ENCODE data around the gene PIAS3. TPM values are rescaled to one million over a fixed set of nuclear protein-coding genes. Genes with fewer than 3 reads are reported as not detected.

PIAS3 gene
- total and polyA plus RNA-seq, 4 donors = 1.7 to 6.3 (median 4.0) TPM

- no peak for TF ChIP-seq REST (IDR thresholded peaks at IDR 0.05)
- no peak for TF ChIP-seq HNF4A (conservative IDR thresholded peaks at IDR 0.05)
- no peak for TF ChIP-seq JUND (IDR thresholded peaks at IDR 0.05)
- TF ChIP-seq ZBTB33 (IDR thresholded peaks at IDR 0.05) = no peak
Measured at GRCh38 chr1:145855426-145855948, 3.4 kb downstream of the PIAS3 start (continued).

GRCh38 chr1:145849356-145850160 is 9.3 kb downstream of the PIAS3 start:
- H3K27ac ChIP-seq (ENCODE audit: low read depth in 1 of 2, low read length in 2 of 2) = no peak overlapping the region
- H3K27me3 ChIP-seq (ENCODE audit: control insufficient read depth in 4 of 4, insufficient read depth in 4 of 4, low read length in 3 of 4) = no peaks in the 10 kb centered on the region
- H3K9ac ChIP-seq (ENCODE audit: low read depth in 1 of 2, low read length in 2 of 2) = no peak overlapping the region
- WGBS = 88% methylated on average over 15 of the region's 15 CpGs
- peaks cover 9 to 36% (median 23%) of the 10 kb centered on the region in 4 donors for H3K36me3 ChIP-seq (ENCODE audit: control insufficient read depth in 4 of 4, insufficient read depth in 3 of 4, low read depth in 1 of 4, low read length in 3 of 4)
- no peak for DNase-seq (ENCODE audit: low spot score)
- peaks cover 5 to 13% (median 11%) of the 10 kb centered on the region in 4 donors for H3K4me1 ChIP-seq (ENCODE audit: control insufficient read depth in 4 of 4, insufficient read depth in 4 of 4, low read length in 3 of 4)
- no peak for TF ChIP-seq ZBTB33 (IDR thresholded peaks at IDR 0.05)
- TF ChIP-seq CTCF (IDR thresholded peaks at IDR 0.05; ENCODE audit: low read depth, low read length, missing input control) = no peak
- TF ChIP-seq HNF4A (conservative IDR thresholded peaks at IDR 0.05) = no peak
- TF ChIP-seq NR2F2 (IDR thresholded peaks at IDR 0.05) = no peak
- no peak for TF ChIP-seq SP1 (IDR thresholded peaks at IDR 0.05)
- H3K4me3 ChIP-seq (ENCODE audit: low read depth in 1 of 3, low read length in 3 of 3) = no peak overlapping the region
- no peaks in the 10 kb centered on the region for H3K9me3 ChIP-seq (ENCODE audit: control insufficient read depth in 4 of 4, low read length in 3 of 4)

- Histone ChIP-seq H3K9me3 (ENCODE audit: control insufficient read depth in 4 of 4, low read length in 3 of 4) (no peaks in the 10 kb centered on the region), H3K27me3 (ENCODE audit: control insufficient read depth in 4 of 4, insufficient read depth in 4 of 4, low read length in 3 of 4) (no peaks in the 10 kb centered on the region), H3K4me1 (ENCODE audit: control insufficient read depth in 4 of 4, insufficient read depth in 4 of 4, low read length in 3 of 4) (peaks cover 5 to 13% (median 11%) of the 10 kb centered on the region in 4 donors), H3K4me3 (ENCODE audit: low read depth in 1 of 3, low read length in 3 of 3) (no peak overlapping the region), H3K36me3 (ENCODE audit: control insufficient read depth in 4 of 4, insufficient read depth in 3 of 4, low read depth in 1 of 4, low read length in 3 of 4) (peaks cover 8 to 27% (median 16%) of the 10 kb centered on the region in 4 donors), H3K9ac (ENCODE audit: low read depth in 1 of 2, low read length in 2 of 2) (no peak overlapping the region), H3K27ac (ENCODE audit: low read depth in 1 of 2, low read length in 2 of 2) (no peak overlapping the region)
- DNase-seq (ENCODE audit: low spot score) = no peak
- 90% methylated on average over 3 of the region's 3 CpGs for WGBS
- TF ChIP-seq ZBTB33 (IDR thresholded peaks at IDR 0.05) (no peak), HNF4A (conservative IDR thresholded peaks at IDR 0.05) (no peak), RAD21 (IDR thresholded peaks at IDR 0.05) (no peak), FOXA1 (IDR thresholded peaks at IDR 0.05) (no peak), REST (IDR thresholded peaks at IDR 0.05) (no peak)
Measured at GRCh38 chr1:145847827-145848226, 11.1 kb downstream of the PIAS3 start.
